GM19023 (cell line): ENCODE data around the gene MYMK.

Experiments
- ATAC-seq: cut with Tn5 transposase; IDR thresholded peaks from one replicate; pipeline ENCODE4 v1.9.1; 2021; ENCODE audit warnings: mild to moderate bottlenecking, moderate library complexity; ENCODE audit not compliant: unreplicated experiment

Gene MYMK

DNA sequence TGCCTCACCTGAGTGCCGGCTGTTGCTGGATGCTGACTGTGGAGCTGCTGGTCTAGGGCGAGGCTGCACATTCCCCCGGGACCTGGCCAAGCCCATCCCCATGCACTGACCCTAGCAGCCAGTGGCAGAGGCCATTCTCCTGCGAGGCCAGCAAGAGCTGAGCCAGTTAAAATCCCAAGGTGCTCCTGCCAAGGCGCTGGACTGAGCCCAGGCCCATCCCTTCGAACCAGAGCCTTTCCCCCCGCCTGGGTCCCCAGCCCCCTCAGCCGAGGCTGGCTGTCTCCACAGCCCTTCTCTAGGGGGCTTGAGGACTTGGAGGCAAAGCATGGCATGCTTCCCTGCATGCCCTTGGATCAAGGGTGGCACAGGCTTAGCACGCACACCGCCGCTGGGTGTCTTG is 11.3 kb upstream of the MYMK start:
- ATAC-seq = no peak

DNA sequence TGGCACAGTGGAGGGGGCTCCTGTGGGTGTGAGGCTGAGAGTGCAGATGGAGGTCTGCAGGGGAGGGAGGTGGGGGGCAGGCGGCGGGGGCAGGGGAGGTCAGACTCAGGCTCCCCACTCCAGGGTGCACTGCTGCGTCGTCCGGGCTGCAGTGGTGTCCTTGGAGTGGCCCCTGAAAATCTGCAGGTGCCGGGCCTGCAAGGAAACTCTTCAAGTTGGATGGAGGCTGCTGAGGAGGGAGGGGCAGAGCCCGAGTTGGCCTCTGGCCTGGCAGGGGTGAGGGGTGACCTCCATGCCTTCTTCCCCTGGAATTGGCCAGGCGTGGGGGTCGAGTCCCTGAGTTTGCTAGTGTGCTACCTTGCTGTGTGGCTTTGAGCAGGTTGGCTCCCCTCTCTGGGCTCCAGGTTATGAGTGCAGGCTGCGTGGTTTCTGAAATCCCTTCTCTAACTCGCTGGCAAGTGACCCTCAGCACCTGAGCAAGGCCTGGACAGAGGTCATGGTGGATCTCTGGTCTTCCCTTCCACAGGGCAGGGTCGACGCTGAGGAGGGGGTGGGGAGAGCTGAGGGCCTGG is 10.6 kb upstream of the MYMK start:
- ATAC-seq = no peak

DNA sequence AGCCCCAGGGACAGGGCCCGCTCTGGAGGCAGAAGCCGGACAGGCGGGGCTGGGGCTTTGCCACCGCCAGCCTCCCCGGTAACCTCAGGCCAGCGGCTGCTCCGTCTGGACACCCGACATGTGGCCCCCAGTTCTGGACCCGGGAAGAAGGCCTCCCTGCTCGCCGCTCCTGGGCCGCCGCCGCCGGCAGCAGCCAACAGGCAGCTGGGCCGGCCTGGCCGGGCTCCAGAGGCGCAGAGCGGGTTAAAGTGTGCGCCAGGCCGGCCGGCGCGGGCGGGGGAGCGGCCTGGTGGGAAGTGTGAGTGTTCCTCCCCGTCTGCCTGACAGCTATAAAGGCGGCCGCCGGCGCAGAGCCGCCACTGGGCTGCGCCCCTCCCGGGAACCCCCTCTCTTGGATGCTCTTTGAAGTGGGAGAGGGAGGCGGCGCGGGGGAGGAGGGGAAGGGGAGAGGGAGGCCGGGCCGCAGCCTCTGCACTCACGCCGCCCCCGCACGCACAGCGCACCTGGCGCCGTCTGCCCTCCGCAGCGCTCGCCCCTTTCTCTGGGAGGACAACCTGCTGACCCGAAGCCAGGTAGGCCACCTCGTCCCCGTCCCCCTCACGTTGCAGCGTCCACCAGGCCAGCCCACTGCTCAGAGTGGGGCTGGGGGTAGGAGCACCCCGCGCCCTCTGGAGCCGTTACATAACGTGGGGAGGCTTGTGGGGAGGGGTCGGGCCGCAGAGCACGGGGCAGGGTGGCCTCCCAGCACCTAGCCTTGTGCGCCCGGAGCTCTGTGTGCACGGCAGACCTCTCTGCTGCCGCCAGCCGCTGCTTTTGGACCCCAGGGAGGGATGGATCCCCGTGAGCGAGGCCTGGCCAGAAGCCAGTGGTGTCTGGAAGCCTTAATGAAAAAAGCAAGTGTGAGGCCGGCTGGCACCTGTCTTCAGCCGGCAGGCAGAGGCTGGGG is 9.9 kb upstream of the MYMK start, which contains the start of gene ADAMTSL2:
Gene ADAMTSL2, plus strand, starts transcription at position 359 of the 946 bp plus-strand sequence. CDS start 2,009 bp downstream, outside the sequence.
- no peak for ATAC-seq

DNA sequence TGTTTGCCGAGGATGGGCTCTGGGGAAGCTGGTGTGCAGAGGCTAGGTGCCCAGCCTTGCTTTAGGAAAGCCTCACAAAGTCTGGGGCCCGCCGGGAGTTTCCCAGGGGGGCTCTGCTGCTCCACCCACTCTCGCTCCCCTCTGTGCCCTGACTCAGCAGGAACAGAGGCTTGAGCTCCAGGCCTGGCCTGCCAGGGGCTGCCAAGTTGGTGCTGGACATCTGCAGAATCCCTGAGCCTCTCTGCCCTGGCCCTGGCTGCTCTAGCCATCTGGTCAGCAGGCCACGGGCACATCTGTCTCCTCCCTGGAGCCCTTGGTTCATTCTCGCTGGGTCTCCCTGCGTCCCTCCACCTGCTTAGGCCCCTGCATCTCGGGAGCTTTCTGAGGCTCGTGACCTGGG is 9.1 kb upstream of the MYMK start:
- ATAC-seq = no peak

DNA sequence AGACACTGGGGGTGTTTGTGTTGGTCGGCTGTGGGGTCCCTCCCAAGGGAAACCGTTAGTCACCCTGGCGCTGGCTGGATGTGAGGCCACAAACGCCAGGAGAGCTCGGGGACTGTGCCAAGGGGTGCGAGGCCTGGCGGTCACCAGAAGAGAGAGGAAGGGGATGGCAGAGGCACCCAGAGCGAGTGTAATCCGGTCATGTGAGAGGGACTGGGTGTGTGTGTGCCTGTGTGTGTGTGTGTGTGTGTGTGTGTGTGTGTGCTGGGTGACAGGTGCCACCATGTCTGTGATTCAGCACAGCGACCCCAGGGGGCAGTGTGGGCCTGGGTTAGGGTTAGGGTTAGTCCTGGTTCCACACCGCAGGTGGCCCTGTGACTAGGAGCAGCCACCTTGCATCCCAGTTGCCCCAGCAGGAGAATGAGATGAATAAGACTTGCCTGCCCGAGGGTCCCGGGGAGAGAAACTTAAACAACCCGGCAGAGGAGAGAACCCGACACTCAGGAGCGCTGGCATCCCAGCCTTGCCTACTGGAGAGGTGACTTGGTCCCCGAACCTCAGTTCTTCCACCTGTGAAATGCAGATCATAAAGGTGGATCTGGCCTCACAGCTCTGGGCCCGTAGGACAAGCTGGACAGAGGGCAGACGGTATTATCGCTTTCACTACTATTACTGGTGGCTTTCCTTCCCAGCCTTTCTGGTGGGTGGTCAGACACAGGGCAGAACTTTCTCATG is 8.3 kb upstream of the MYMK start:
- no peak for ATAC-seq

DNA sequence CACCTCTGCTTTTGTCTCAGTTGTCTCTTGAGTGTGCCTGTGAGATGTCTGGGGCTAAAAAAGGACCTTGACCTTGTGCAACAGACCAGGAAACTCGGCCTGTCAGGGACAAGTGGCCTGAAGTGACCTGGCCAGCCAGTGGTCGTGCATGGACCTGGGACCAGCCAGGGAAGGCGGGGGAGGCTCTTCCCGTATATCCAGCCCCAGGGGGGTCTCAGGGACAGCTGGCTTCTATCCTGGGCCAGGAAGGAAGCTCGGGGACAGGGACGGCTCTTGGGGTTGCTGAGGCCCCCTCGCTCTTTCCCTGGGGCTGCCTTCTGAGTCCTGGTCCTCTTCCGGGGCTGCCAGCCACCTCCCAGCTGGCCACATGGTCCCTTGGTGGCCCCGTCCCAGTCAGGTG is 6.5 kb upstream of the MYMK start:
- ATAC-seq = no peak

DNA sequence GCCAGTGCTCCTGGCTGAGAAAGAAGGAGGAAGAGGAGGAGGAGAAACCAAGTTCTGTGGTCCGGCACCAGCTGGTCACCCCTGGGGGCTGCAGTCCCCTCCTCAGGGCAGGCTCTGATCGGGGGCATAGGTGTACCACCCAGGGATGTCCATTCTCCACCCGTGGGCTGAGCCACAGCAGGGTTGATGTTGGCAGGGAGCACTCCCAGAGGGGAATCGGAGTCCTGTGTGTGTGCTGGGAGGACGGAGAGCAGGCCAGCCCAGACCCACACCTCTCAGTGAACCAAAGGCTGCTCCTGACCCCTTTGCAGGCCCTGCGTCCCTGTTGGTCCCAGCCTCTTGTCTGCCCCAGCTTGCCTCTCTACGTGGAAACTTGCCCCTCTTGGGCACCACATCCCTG is 5.1 kb upstream of the MYMK start:
- ATAC-seq = no peak

DNA sequence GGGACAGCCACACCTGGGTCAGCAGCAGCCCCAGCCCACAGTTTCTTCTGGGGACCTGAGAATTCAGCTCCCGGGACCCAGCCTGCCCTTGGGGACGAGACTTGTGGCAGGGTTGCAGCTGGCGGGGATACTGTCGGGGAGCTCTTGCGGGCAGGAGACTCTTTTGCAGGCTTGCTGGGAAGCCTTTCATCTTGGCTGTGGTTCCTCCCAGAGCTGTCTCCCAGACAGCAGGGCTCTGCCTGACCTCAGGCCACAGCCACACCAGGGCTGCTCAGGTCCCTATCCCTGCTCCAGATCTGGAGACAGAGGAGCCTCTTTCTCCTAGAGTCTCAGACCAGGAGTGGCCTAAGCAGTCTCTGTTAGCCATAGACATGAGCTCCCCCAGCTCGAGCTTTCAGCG is 4.7 kb upstream of the MYMK start:
- no peak for ATAC-seq

DNA sequence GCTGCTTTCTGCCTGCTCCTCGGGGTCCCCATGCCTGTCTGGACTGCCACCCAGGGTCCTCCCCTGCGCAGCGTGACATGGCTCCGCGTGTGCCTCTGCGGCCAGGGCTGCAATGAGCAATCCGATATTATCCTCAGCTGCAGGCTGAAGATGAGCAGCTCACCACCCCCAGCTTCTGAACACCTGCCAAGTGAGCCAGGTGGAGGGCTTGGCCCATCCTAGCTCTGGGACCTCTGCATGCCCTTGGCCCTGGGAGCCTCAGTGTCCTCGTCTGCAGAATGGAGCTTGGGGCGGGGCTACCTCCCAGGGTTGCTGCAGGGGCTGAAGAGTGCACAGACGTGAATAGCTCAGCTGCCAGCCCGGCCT is 4.1 kb upstream of the MYMK start:
- ATAC-seq = no peak

DNA sequence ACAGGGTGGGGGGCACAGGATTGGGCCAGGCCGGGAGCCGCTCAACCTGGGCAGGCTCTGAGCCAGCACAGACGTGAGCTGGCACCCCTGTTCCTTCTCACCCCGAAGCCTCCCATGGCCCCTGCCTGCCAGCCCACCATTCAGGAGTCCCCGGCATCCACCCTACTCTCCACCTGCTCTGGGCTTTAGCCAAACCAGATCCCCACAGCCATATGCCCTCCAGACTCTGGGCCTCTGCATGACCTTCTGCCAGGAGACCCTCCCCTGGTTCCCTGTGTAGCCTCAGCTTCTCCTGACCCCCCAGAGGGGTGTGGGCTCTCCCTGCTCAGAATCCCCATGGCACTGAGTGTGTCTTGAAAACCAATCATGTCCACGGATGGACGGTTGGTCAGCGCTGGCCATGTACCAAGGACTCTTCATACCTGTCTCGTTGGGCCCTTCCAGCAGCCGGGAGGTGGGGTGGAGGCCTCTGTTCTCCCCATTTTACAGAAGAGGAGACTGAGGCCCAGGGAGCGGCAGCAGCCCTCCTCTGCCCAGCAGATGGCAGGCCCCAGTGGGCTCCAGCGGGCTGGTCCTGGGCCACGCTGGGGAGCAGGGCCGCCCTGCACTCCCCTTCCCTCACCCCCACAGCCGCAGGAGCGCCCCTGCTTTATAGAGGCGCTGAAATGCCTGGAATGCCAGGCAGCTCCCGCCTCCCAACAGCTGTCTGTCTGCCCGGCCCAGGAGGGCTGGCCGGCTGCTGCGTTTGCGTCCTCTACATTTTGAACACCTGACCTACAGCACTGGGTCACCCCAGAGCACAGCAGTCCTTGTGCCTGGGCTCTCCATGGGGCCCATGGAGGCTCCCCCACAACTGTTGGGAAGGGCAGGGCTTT is 3.5 kb upstream of the MYMK start:
- no peak for ATAC-seq

DNA sequence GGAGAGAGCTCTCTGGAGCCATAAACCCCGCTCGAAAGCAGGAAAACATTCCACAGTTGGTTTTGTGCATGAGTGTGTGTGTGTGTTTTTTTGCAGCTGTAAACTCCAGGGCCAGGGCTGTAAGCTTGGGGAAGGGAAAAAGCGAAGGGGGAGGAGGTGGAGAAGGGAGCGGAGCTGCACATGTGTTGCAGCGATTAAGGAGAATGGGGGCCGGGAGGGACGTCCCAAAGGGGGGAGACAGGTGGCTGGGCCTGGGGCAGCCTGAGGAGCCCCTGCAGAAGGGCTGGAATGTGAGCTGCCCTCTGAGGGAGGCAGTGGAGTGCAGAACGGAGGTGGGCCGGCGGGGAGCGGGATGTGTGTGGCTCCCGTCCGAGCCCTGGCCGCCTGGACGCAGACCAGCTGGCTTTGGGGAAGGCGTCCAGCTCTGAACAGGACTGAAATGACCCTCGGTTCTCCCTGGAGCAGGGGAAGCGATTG is 2.7 kb upstream of the MYMK start:
- ATAC-seq = no peak

DNA sequence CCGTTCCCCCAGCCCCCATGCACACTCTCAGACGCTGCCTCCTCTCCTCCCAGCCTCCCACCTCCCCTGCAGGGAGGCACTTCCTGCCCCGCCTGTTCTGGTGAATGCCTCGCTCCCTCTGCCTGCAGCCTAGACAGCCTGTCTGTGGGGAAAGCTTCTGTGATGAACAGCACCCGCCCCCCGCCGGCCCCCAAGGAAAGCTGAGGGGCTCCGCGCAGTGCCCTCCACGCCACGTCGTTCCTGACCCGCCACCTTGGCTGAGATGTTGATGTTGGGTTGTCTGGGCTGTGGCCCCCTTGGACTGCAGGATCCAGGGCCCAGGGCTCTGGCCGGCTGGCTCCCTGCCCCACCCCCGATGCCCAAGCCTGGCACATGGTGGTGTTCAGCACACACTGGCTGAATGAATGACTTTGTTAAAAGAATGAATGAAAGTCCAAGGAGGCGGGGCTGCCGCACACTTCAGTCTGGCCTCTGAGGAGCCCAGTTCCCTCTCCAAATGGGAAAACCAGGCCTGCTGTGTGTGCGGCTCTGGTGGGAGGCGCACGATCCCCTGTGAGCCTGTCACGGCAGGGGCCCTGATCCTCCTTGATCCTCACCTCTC is 2.1 kb upstream of the MYMK start:
- no peak for ATAC-seq

DNA sequence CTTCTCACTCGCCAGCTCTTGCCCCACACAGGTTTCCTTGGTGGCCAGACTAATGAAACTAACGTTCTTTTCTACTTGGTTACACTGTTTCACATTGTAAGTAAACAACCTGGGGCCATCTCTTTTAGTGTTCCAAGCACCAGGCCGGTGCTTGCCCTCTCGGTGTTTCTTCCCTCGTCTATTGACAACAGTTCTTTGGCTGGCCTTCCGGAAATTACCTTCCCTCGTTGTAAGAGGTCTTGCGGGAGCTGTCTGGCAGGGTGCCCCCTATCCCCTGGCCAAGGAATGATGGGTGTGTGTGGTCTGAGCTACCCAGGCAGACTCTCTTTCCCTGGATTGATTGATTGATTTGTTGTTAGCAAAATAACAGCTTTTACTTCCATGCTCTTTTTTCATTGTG is 918 bp upstream of the MYMK start:
- no peak for ATAC-seq

DNA sequence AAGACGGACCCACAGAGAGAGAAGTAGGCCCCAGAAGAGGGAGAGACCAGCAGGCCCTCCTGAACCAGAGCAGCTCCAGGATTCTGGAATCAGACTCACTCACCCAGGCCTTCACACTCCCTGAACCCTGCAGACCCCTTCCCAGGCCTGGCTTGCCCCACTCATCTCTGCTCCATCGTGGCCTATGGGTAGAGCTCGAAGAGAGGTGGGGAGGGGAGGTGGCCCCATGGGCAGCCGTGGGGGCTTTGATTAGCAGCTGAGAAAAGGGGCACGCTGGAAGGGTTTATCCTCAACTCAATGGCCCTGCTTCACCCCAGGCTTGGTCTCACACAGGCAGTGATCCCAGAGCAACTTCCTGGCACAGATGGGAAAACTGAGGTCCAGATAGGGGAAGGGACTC is 613 bp downstream of the MYMK start:
- ATAC-seq = no peak

DNA sequence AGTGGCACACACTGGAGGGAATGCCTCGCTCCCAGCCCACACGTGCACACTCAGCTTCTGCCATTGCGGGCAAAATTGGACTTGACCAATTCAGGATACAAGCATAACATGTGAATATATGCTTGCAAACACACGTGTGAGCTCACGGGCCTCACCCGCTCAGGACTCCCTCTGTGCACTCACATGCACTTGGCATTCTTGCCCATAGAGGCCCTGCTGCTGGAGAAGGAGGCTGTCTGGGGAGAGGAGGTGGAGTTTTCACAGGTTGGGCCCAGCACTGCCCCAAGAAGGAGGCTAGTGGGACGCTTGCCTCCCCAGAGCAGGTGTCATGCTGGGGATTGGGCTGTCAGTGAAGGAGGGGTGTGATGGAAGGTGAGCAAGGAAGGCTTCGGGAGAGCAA is 1.7 kb downstream of the MYMK start:
- ATAC-seq = no peak

DNA sequence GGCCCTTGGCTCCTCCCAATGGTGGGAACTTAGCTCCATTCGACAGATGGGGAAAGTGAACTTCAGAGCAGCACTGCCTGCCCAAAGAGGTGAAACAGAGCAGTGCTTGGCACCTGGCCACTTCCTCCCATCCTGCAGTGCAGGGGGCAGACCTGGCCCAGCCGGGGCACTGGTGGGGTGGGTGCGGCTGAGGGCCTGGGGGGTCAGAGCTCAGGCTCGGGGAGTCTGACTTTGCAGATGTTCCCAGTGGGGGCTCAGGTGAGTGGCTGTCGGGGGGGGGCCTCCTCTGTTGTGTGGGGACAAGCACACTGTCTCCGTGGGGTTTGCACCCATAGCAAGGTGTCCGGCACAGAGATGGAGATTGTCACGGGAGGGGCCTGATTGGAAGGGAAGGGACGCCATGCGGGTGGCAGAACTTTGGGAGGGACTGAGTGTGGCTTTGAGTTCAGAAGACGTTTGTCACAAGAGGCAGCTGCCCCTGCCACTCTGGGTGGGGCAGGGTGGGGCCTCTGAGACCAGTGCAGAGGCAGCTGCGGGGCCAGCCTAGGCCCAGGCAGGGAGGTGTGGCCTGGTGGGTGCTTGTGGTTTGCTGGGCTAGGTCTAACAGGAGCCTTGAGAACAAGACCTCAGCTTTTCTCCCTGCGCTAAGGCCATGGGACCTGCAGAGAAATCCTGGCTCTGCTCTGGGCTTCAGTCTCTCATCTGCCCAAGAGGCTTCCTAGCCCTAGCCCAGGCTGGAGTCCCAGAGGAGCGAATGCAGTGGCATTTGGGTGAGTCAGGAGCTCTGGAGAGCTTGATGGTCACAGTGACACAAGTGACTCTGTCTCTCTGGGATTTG is 2.5 kb downstream of the MYMK start:
- ATAC-seq = no peak

DNA sequence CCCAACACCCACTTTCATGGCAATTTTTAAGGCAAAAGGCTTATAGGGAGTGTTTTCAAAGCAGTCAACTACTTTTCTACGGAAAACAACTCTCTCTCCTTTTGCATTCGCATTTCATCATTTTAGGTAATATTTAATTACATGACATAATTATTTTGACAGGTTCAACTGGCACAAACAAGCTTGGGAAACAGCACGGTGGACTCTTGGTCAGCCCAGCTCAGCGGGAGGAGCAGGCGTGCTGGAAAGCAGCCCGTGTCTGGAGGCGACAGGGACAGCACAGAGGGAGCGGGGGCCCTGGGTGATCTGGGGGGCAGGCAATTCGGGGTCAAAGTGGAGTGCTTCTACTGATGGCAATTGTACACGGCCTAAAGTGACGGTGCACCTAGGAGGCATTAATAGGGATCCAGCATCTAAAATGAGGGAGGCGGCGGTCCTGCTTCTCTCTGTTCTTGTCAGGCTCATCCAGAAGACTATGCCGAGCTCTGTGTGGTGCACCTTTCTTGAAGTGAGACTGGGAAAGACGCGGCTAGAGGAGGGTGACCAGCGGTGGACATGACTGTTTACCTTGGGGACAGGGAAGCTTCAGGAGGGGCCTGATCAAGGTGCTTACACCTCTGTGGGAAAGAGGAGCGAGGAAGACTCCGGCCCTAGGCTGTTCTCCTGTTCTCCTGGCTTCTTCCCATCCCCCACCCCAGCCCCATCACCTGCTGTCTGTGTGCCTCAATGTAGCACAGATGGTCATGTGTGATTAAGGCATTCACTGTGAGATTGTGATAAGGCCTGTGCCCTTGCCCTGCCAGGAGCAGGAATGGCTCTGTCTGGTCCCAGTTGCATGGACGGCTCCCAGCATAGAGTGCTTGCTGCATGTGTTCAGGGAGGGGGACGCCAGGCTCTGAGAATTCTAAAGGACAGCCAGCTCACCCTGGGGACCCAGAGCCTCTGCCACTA is 3.4 kb downstream of the MYMK start:
- no peak for ATAC-seq

DNA sequence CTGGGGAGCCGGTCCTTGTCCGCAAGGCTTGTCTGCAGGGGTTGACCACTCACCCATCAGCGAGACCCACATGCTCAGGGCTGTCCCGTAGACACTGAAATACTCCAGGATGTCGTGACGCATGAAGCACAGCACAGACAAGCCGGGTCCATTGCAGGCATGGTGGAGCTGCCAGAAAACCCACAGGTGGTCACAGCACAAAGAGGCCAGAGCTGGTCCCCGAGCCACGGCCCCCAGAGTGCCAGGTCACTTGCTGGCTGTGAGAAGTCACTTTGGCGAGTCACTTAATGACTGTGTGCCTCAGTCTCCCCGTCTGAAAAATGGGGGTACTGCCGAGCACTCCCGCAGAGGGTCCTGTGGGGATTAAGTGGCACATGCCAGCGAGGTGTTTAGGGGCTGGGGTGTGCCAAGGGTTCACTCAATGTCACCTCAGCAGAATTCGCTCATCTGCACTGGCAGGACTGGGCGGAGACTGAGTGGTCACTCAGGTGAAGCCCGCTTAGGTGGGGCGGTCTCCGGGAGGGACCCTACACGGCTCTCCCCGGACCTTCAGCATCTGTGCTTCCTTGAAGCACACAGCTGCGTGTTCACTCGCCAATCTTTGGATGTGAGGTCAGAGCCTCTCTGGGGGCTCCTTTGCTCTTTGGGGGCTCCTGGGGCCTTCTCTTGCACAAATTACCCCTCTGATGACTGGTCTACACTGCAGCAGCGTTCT is 4.5 kb downstream of the MYMK start:
- ATAC-seq = no peak
